Psoas muscle (tissue), 8 donors: ENCODE results near the gene BBC3. TPM values are rescaled to one million over a fixed set of nuclear protein-coding genes. Genes with fewer than 3 reads are reported as not detected.
"Not testable (repeated sequence)": the region's sequence is repeated elsewhere in the genome, so short reads cannot be mapped to it uniquely, and the experiment has no call there.

ENCODE experiments used
- ATAC-seq, 4 donors: fragments of 200-7000 bp; cut with Tn5 transposase; one replicate each; pipeline ENCODE4 v1.9.1; 2020; ENCODE audit warnings: moderate library complexity in 3 of 4, mild to moderate bottlenecking in 2 of 4
- DNase-seq, 2 donors: peaks; one replicate each; pipeline ENCODE4 v3.0.0-alpha.2; 2020
- H3K27ac ChIP-seq: fragments of 200-600 bp; one replicate; pipeline ENCODE4 v1.8.0; 2022
- H3K27me3 ChIP-seq, 3 donors: fragments of 200-600 bp in 1 of 3; one replicate each; pipeline versions ENCODE4 v1.6.1 to v1.8.0; 2013 to 2022; ENCODE audit warnings: low read length in 2 of 3, mild to moderate bottlenecking in 2 of 3, moderate library complexity in 1 of 3; ENCODE audit not compliant: insufficient read depth in 3 of 3
- H3K36me3 ChIP-seq, 2 donors: fragments of 200-600 bp in 1 of 2; one replicate each; pipeline versions ENCODE4 v1.6.1 to v1.8.0; 2013 to 2022; ENCODE audit warnings: low read depth in 1 of 2, mild to moderate bottlenecking in 1 of 2, moderate library complexity in 1 of 2; ENCODE audit not compliant: insufficient read depth in 1 of 2
- H3K4me1 ChIP-seq: fragments of 200-600 bp; one replicate; pipeline ENCODE4 v1.8.0; 2022
- H3K4me3 ChIP-seq: fragments of 200-600 bp; one replicate; pipeline ENCODE4 v1.8.0; 2022; ENCODE audit warnings: mild to moderate bottlenecking
- H3K9me3 ChIP-seq: fragments of 200-600 bp; one replicate; pipeline ENCODE4 v1.8.0; 2022
- WGBS, 3 donors: extraction: QIAGEN DNeasy Blood & Tissue Kit; methylation state at CpG; one replicate each; pipeline versions ENCODE4 v1.1.6 to v1.1.7; 2013; 5-methylcytosine and 5-hydroxymethylcytosine counted together
- intact Hi-C, 2 donors: fragments of 100-400 bp; cut with DNase I; formaldehyde crosslinking; loops; one replicate each; pipeline versions ENCODE4 v1.11.0 to v1.14.2; 2022
- long read RNA-seq, 2 donors: library from polyadenylated mRNA; unstranded; transcript quantifications; one replicate each; pipeline ENCODE4 v2.0.0, GENCODE V29; 2021
- polyA plus RNA-seq, 3 donors: library from polyadenylated mRNA; stranded (reverse); fragments of 200-250 nt; gene quantifications; one replicate each; pipeline ENCODE4 v1.2.3, GENCODE V29; 2013
- total RNA-seq, 4 donors: library from RNA; stranded (reverse); fragmentation: NEBNext Ultra II Directional in 2 of 4; extraction: Animal tissue kit (Norgen Biotek cat#: 25700) in 2 of 4; gene quantifications; one replicate each; pipeline versions ENCODE4 v1.2.1 to v1.2.4, GENCODE V29; 2021 to 2023
- TF ChIP-seq, protein P1 (sequence below): fragments of 200-600 bp; IDR thresholded peaks from one replicate; pipeline ENCODE4 v1.8.0; 2022; ENCODE audit warnings: antibody characterized with exemption
- donor health status: healthy with polysubstance abuse.
- donor health status: DM: no; HTN: no; CAD: no; lungs with moderate emphysema.
- donor health status: Bipolar disorder and iron deficiency.
- donor health status: healthy.
- donor health status: DM: yes; HTN: yes; CAD: no.
- donor health status: DM: no; HTN: no; CAD: no.
- donor health status: DM: no; HTN: no; CAD: no.
- donor health status: DM: yes; HTN: yes; CAD: no.

Gene BBC3, protein sequence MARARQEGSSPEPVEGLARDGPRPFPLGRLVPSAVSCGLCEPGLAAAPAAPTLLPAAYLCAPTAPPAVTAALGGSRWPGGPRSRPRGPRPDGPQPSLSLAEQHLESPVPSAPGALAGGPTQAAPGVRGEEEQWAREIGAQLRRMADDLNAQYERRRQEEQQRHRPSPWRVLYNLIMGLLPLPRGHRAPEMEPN
- total RNA-seq: 10 to 100 TPM in 1 of 4 donors, 1 to 10 TPM in 3; 2.7 to 32.5 (median 4.7) TPM
- polyA plus RNA-seq: 1 to 10 TPM; 2.7 to 6.6 (median 2.9) TPM
- long read RNA-seq, donor 1, transcript BBC3-203 (4 exons, 1,838 nt): minor isoform, 5 of 36 reads
- long read RNA-seq, donor 1, transcript BBC3-206 (1 exons, 1,747 nt): major isoform, 16 of 36 reads
- long read RNA-seq, donor 1, partial matches to known transcripts: 1 of 36 reads
- long read RNA-seq, donor 1, other reads (novel, unspliced or antisense): 14 of 36 reads
- long read RNA-seq, donor 2, partial matches to known transcripts: 1 of 1 reads
- long read RNA-seq, donor 2, other reads (novel, unspliced or antisense): 0 of 1 reads

DNA sequence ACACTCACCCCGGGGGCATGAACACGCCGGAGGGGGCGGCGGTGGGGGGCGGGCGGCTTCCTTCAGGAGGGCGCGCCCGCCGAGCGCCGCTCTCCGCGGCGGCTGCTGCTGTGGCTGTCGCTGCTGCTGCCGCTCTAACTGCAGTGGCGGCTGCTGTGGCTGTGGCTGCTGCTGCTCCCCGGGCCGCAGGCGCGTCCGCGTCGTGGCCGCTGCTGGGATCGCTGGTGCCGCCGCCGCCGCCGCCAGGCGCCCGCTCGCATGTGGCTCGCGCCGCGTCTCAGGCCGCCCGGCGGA, at the start of gene BBC3:
Gene BBC3, minus strand, starts transcription at position 279 of the 294 bp plus-strand sequence. CDS start 2,768 bp downstream, outside the sequence.
- Histone ChIP-seq H3K9me3 (no peaks in the 10 kb centered on the region), H3K4me1 (peaks cover 8% of the 10 kb centered on the region), H3K36me3 (no peaks in the 10 kb centered on the region), H3K27ac (peak within 1 kb of the TSS; percentile 100), H3K27me3 (no peaks in the 10 kb centered on the region), H3K4me3 (peak within 1 kb of the TSS; percentile 99)
- DNase-seq: no peak
- WGBS, 3 donors: 0 to 2% (median 1%) methylated on average over 5 to 43 of the region's 43 CpGs
- TF ChIP-seq, protein P1, sequence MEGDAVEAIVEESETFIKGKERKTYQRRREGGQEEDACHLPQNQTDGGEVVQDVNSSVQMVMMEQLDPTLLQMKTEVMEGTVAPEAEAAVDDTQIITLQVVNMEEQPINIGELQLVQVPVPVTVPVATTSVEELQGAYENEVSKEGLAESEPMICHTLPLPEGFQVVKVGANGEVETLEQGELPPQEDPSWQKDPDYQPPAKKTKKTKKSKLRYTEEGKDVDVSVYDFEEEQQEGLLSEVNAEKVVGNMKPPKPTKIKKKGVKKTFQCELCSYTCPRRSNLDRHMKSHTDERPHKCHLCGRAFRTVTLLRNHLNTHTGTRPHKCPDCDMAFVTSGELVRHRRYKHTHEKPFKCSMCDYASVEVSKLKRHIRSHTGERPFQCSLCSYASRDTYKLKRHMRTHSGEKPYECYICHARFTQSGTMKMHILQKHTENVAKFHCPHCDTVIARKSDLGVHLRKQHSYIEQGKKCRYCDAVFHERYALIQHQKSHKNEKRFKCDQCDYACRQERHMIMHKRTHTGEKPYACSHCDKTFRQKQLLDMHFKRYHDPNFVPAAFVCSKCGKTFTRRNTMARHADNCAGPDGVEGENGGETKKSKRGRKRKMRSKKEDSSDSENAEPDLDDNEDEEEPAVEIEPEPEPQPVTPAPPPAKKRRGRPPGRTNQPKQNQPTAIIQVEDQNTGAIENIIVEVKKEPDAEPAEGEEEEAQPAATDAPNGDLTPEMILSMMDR: no peak
- intact Hi-C loops: no loop called here
- ATAC-seq: no peak

DNA sequence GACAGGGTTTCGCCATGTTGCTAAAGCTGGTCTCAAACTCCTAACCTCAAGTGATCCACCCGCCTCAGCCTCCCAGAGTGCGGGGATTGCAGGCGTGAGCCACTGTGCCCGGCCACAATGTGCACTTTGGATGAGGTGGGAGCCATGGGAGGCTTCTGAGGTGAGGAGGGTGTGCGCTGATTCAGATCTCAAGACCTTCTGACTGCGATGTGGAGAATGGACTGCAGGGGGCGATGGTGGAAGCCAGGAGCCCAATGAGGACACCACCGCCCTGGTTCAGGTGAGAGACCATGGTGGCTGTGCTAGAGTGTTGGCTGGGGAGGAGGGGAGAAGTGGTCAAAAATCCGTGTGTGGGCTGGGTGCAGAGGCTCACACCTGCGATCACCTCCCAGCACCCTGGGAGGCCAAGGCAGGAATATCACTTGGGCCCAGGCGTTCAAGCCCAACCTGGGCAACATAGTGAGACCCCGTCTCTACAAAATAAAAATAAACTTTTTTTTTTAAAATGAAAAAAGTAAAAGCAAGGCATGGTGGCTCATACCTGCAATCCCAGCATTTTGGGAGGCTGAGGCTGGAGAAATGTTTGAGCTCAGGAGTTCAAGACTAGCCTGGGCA, 49.3 kb upstream of the BBC3 start:
- DNase-seq (no peak), ATAC-seq (no peak)
- H3K9me3 ChIP-seq: no peaks in the 10 kb centered on the region
- no peak overlapping the region for H3K4me3 ChIP-seq
- no peaks in the 10 kb centered on the region for H3K27me3 ChIP-seq
- 90 to 92% (median 90%) methylated on average over 13 of the region's 13 CpGs for WGBS, 3 donors
- peaks cover 8% of the 10 kb centered on the region for H3K4me1 ChIP-seq
- TF ChIP-seq, protein P1: peak; percentile 39
- H3K27ac ChIP-seq: no peak overlapping the region
- H3K36me3 ChIP-seq: peaks cover 0 to 4% of the 10 kb centered on the region in 2 donors
- intact Hi-C loops: no loop called here

DNA sequence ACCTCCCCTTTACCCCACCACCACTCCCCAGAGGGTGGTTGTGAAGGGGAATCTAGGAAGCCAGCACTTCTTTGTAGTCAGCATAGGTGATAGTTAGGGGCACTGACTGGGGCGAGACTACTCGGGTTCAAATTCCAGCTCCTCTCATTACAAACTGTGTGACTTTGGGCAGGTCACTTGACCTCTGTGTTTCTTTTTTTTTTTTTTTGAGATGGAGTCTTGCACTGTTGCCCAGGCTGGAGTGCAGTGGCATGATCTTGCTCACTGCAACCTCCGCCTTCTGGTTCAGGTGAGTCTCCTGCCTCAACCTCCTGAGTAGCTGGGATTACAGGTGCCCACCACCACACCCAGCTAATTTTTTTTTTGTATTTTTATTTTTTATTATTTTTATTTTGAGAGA, 45.5 kb upstream of the BBC3 start:
- not testable (repeated sequence) for H3K4me3 ChIP-seq

DNA sequence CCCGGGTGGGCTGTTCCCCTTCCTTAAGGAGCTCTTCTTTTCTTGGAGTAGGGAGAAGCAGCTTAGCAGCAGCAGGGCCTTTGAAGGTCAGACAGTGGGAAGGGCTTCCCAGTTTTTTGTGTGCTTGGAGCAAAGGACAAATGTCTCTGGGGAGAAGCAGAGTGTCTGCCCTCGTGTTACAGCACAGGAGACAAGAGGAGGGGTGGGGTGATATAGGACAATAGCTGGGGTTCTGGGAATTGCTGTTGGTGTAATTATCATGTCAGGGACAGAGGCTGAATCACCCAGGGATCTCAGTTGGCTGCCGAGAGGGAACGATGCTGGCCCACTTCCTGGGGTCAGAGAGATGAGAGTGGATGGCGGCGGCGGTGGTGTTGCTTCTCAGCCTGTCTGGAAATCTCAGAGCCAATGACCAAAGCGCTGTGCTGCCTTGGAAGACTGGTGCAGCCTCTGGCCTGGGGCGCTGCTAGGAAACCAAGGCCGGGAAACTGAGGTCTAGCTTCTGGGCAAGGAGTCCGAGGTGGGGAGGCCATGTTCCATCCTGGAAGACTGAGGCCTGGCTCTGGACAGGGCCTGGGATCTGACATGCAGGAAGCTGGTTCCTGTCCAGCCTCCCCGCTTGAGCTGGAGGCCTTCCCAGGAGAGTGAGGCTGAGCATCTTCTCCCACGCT, 44.9 kb upstream of the BBC3 start:
- peak overlapping the region; percentile 62 for H3K4me3 ChIP-seq
- WGBS, 3 donors: 36 to 54% (median 43%) methylated on average over 13 of the region's 13 CpGs
- H3K36me3 ChIP-seq: peaks cover 8 to 17% of the 10 kb centered on the region in 2 donors
- TF ChIP-seq, protein P1: no peak
- ATAC-seq: peak in 2 of 4 donors; percentile 11 to 12
- DNase-seq: peak; percentile 77 to 79
- no peaks in the 10 kb centered on the region for H3K27me3 ChIP-seq
- peak overlapping the region; percentile 54 for H3K27ac ChIP-seq
- H3K4me1 ChIP-seq: peaks cover 8% of the 10 kb centered on the region
- H3K9me3 ChIP-seq: no peaks in the 10 kb centered on the region
- intact Hi-C loops: no loop called here

More for the DNA sequence above, 45.5 kb upstream of the BBC3 start:
- peak overlapping the region; percentile 54 for H3K27ac ChIP-seq
- H3K4me1 ChIP-seq, intact Hi-C loops, H3K27me3 ChIP-seq, H3K9me3 ChIP-seq, ATAC-seq, DNase-seq: not testable (repeated sequence)
- WGBS, 3 donors: 77 to 85% (median 81%) methylated on average over 3 of the region's 3 CpGs
- H3K36me3 ChIP-seq: peaks cover 5 to 12% of the 10 kb centered on the region in 2 donors
